Measurements from ENCODE around the gene MAN1A1. TPM values are rescaled to one million over a fixed set of nuclear protein-coding genes. Genes with fewer than 3 reads are reported as not detected.

MAN1A1 gene
- total and polyA plus RNA-seq, 2 of the 8 experiments (the other 6 are each of a cell fraction or from before 2014, with no cell fraction given), result 1.8 to 5.4 TPM

DNA sequence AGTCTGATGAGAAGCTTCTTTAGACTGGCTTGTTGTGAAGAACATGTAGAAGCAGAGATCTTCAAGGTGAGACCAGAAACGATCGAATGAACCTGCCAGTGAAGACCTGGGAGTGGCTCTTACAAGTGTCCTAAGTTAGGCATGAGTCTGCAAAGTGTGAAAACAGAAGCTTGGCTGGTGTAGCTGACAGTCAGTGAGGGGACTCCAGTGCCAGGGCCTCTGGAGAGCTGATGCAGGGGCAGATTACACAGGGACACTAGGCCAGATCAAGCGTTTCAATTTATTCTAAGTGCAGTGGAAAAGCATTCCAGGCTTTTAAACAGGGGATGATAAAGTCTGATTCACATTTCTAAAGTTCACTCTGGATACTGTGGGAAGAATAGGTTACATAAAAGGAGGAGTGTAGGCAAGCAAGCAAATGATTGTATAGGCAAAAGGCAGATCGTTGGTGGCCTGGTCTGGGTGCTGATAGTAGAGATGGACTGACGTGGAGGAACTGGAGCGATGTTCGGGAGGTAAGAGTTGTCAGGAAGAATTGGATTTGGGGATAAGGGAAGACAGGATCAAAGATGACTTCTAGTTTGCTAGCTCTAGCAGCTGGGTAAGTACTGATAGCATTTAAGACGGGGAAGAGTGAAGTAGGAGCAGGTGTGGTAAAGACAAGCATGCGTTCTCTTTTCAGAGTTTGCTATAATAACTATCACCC lies 133.5 kb downstream of the MAN1A1 start (continued):
- TF ChIP-seq, protein P1, sequence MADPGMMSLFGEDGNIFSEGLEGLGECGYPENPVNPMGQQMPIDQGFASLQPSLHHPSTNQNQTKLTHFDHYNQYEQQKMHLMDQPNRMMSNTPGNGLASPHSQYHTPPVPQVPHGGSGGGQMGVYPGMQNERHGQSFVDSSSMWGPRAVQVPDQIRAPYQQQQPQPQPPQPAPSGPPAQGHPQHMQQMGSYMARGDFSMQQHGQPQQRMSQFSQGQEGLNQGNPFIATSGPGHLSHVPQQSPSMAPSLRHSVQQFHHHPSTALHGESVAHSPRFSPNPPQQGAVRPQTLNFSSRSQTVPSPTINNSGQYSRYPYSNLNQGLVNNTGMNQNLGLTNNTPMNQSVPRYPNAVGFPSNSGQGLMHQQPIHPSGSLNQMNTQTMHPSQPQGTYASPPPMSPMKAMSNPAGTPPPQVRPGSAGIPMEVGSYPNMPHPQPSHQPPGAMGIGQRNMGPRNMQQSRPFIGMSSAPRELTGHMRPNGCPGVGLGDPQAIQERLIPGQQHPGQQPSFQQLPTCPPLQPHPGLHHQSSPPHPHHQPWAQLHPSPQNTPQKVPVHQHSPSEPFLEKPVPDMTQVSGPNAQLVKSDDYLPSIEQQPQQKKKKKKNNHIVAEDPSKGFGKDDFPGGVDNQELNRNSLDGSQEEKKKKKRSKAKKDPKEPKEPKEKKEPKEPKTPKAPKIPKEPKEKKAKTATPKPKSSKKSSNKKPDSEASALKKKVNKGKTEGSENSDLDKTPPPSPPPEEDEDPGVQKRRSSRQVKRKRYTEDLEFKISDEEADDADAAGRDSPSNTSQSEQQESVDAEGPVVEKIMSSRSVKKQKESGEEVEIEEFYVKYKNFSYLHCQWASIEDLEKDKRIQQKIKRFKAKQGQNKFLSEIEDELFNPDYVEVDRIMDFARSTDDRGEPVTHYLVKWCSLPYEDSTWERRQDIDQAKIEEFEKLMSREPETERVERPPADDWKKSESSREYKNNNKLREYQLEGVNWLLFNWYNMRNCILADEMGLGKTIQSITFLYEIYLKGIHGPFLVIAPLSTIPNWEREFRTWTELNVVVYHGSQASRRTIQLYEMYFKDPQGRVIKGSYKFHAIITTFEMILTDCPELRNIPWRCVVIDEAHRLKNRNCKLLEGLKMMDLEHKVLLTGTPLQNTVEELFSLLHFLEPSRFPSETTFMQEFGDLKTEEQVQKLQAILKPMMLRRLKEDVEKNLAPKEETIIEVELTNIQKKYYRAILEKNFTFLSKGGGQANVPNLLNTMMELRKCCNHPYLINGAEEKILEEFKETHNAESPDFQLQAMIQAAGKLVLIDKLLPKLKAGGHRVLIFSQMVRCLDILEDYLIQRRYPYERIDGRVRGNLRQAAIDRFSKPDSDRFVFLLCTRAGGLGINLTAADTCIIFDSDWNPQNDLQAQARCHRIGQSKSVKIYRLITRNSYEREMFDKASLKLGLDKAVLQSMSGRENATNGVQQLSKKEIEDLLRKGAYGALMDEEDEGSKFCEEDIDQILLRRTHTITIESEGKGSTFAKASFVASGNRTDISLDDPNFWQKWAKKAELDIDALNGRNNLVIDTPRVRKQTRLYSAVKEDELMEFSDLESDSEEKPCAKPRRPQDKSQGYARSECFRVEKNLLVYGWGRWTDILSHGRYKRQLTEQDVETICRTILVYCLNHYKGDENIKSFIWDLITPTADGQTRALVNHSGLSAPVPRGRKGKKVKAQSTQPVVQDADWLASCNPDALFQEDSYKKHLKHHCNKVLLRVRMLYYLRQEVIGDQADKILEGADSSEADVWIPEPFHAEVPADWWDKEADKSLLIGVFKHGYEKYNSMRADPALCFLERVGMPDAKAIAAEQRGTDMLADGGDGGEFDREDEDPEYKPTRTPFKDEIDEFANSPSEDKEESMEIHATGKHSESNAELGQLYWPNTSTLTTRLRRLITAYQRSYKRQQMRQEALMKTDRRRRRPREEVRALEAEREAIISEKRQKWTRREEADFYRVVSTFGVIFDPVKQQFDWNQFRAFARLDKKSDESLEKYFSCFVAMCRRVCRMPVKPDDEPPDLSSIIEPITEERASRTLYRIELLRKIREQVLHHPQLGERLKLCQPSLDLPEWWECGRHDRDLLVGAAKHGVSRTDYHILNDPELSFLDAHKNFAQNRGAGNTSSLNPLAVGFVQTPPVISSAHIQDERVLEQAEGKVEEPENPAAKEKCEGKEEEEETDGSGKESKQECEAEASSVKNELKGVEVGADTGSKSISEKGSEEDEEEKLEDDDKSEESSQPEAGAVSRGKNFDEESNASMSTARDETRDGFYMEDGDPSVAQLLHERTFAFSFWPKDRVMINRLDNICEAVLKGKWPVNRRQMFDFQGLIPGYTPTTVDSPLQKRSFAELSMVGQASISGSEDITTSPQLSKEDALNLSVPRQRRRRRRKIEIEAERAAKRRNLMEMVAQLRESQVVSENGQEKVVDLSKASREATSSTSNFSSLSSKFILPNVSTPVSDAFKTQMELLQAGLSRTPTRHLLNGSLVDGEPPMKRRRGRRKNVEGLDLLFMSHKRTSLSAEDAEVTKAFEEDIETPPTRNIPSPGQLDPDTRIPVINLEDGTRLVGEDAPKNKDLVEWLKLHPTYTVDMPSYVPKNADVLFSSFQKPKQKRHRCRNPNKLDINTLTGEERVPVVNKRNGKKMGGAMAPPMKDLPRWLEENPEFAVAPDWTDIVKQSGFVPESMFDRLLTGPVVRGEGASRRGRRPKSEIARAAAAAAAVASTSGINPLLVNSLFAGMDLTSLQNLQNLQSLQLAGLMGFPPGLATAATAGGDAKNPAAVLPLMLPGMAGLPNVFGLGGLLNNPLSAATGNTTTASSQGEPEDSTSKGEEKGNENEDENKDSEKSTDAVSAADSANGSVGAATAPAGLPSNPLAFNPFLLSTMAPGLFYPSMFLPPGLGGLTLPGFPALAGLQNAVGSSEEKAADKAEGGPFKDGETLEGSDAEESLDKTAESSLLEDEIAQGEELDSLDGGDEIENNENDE (IDR thresholded peaks at IDR 0.05; ENCODE audit: insufficient replicate concordance, low read length), result no peak
- TF ChIP-seq, protein P2, sequence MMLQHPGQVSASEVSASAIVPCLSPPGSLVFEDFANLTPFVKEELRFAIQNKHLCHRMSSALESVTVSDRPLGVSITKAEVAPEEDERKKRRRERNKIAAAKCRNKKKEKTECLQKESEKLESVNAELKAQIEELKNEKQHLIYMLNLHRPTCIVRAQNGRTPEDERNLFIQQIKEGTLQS (IDR thresholded peaks at IDR 0.05; ENCODE audit: insufficient read depth, low read depth, low read length), result no peak
- TF ChIP-seq PHF8 (conservative IDR thresholded peaks at IDR 0.05; ENCODE audit: low read depth, low read length) (no peak), KDM5A (IDR thresholded peaks at IDR 0.05; ENCODE audit: low read length) (no peak), POLR2AphosphoS5 (IDR thresholded peaks at IDR 0.05; ENCODE audit: low read depth, low read length) (no peak)
- TF ChIP-seq, protein P3, sequence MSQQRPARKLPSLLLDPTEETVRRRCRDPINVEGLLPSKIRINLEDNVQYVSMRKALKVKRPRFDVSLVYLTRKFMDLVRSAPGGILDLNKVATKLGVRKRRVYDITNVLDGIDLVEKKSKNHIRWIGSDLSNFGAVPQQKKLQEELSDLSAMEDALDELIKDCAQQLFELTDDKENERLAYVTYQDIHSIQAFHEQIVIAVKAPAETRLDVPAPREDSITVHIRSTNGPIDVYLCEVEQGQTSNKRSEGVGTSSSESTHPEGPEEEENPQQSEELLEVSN (IDR thresholded peaks at IDR 0.05), result no peak
